IMR-90 (cell line): ENCODE data around the gene ZNRD2. TPM values are rescaled to one million over a fixed set of nuclear protein-coding genes. Genes with fewer than 3 reads are reported as not detected.
A peak's percentile ranks its signal among the peaks of the same experiment; 100 is the strongest.

Experiments used
- ATAC-seq: fragments of 200-7000 bp; cut with Tn5 transposase; 2 replicates; pipeline ENCODE4 v1.9.1; 2020; ENCODE audit warnings: low read depth, mild to moderate bottlenecking, moderate library complexity
- BruUV-seq: library from RNA; stranded (reverse); fragments of 400-500 nt; replicated peaks from 2 replicates; lab custom pipeline; 2021; lab: Mats Ljungman, UMichigan
- CTCF ChIA-PET: fragments of 300-600 bp; formaldehyde crosslinking; extraction: SDS; loops from one replicate; lab custom pipeline; 2021; ENCODE audit warnings: antibody characterized with exemption; lab: Yijun Ruan, JAX
- POLR2A ChIA-PET: fragments of 300-600 bp; sonication (Branson Sonifier 250); formaldehyde crosslinking; loops from one replicate; lab custom pipeline; 2022; ENCODE audit warnings: antibody characterized with exemption; ENCODE audit not compliant: unreplicated experiment; lab: Charles Lee
- DNase-seq: peaks from one replicate; pipeline ENCODE4 v3.0.0; 2013
- H2AFZ ChIP-seq: replicated peaks from 2 replicates; pipeline ENCODE3; 2013; ENCODE audit warnings: low read length, mild to moderate bottlenecking; ENCODE audit not compliant: poor library complexity
- H2AK5ac ChIP-seq: 2 replicates; pipeline ENCODE4 v1.6.1; 2013; ENCODE audit warnings: low read depth, low read length, inconsistent platforms
- H2AK9ac ChIP-seq: replicated peaks from 2 replicates; pipeline ENCODE3; 2013; ENCODE audit warnings: mild to moderate bottlenecking, low read depth, low read length, moderate library complexity; ENCODE audit not compliant: poor library complexity
- H2BK120ac ChIP-seq: 2 replicates; pipeline ENCODE4 v1.6.1; 2013; ENCODE audit warnings: low read depth, low read length, inconsistent platforms
- H2BK15ac ChIP-seq: 3 replicates; pipeline ENCODE4 v1.6.1; 2013; ENCODE audit warnings: low read depth, low read length, inconsistent platforms
- H2BK20ac ChIP-seq: 2 replicates; pipeline ENCODE4 v1.6.1; 2013; ENCODE audit warnings: low read depth, mild to moderate bottlenecking, inconsistent platforms, low read length, moderate library complexity
- H2BK5ac ChIP-seq: 2 replicates; pipeline ENCODE4 v1.6.1; 2013; ENCODE audit warnings: mild to moderate bottlenecking, low read depth, low read length, inconsistent platforms; ENCODE audit not compliant: poor library complexity, severe bottlenecking
- H3K14ac ChIP-seq: replicated peaks from 2 replicates; pipeline ENCODE4 v1.6.1; 2013; ENCODE audit warnings: low read depth, low read length, inconsistent platforms
- H3K18ac ChIP-seq: 2 replicates; pipeline ENCODE4 v1.6.1; 2013; ENCODE audit warnings: low read depth, low read length, control low read depth
- H3K23ac ChIP-seq: 2 replicates; pipeline ENCODE4 v1.6.1; 2013; ENCODE audit warnings: low read depth, low read length, inconsistent platforms
- H3K27ac ChIP-seq: 2 replicates; pipeline ENCODE4 v1.5.1; 2013; ENCODE audit warnings: mild to moderate bottlenecking, control low read depth, low read length; ENCODE audit not compliant: insufficient read depth
- H3K27me3 ChIP-seq: 2 replicates; pipeline ENCODE4 v1.6.1; 2013; ENCODE audit warnings: low read length; ENCODE audit not compliant: control insufficient read depth, insufficient read depth
- H3K36me3 ChIP-seq: 2 replicates; pipeline ENCODE4 v1.6.1; 2013; ENCODE audit warnings: low read length, mixed read lengths; ENCODE audit not compliant: control insufficient read depth, insufficient read depth
- H3K4ac ChIP-seq: 2 replicates; pipeline ENCODE4 v1.6.1; 2013; ENCODE audit warnings: low read depth, low read length, inconsistent platforms
- H3K4me1 ChIP-seq: 2 replicates; pipeline ENCODE4 v1.6.1; 2013; ENCODE audit warnings: low read length, mixed read lengths; ENCODE audit not compliant: control insufficient read depth, insufficient read depth
- H3K4me2 ChIP-seq: 2 replicates; pipeline ENCODE4 v1.6.1; 2013; ENCODE audit warnings: low read depth, mild to moderate bottlenecking, control low read depth, low read length, moderate library complexity
- H3K4me3 ChIP-seq: 2 replicates; pipeline ENCODE4 v1.5.1; 2013; ENCODE audit warnings: low read depth, mild to moderate bottlenecking, control low read depth, low read length, moderate library complexity; ENCODE audit not compliant: insufficient read depth
- H3K56ac ChIP-seq: 2 replicates; pipeline ENCODE4 v1.6.1; 2013; ENCODE audit warnings: low read length, inconsistent platforms; ENCODE audit not compliant: insufficient read depth; ENCODE audit errors: extremely low read depth
- H3K79me1 ChIP-seq, 2 experiments: 2 replicates each; pipeline ENCODE4 v1.6.1; 2013; ENCODE audit warnings: low read length in 2 of 2, inconsistent platforms in 1 of 2, low read depth in 1 of 2
- H3K9ac ChIP-seq: 2 replicates; pipeline ENCODE4 v1.6.1; 2013; ENCODE audit warnings: low read depth, low read length, control low read depth
- H3K9me1 ChIP-seq: 2 replicates; pipeline ENCODE4 v1.6.1; 2013; ENCODE audit warnings: low read length, inconsistent platforms; ENCODE audit not compliant: insufficient read depth
- H3K9me3 ChIP-seq: 2 replicates; pipeline ENCODE4 v1.6.1; 2013; ENCODE audit warnings: low read length; ENCODE audit not compliant: control insufficient read depth, insufficient read depth
- H4K20me1 ChIP-seq: 2 replicates; pipeline ENCODE4 v1.6.1; 2013; ENCODE audit warnings: low read length, inconsistent platforms; ENCODE audit not compliant: insufficient read depth
- H4K5ac ChIP-seq: 2 replicates; pipeline ENCODE4 v1.6.1; 2013; ENCODE audit warnings: mild to moderate bottlenecking, low read depth, low read length, control low read depth
- H4K8ac ChIP-seq, 2 experiments: 2 replicates each; pipeline ENCODE4 v1.6.1; 2013; ENCODE audit warnings: low read depth in 2 of 2, low read length in 2 of 2, control low read depth in 1 of 2, inconsistent platforms in 1 of 2
- H4K91ac ChIP-seq: 2 replicates; pipeline ENCODE4 v1.6.1; 2013; ENCODE audit warnings: low read depth, low read length, inconsistent platforms; ENCODE audit not compliant: insufficient read depth
- CEBPB ChIP-seq: IDR thresholded peaks from 2 replicates; pipeline ENCODE4 v1.6.1; 2012; ENCODE audit warnings: low read depth, low read length, improper control_type of control experiment
- CHD1 ChIP-seq: IDR thresholded peaks from 2 replicates; pipeline ENCODE4 v1.6.1; 2012; ENCODE audit warnings: low read depth, low read length, improper control_type of control experiment
- MXI1 ChIP-seq: IDR thresholded peaks from 2 replicates; pipeline ENCODE4 v1.6.1; 2012; ENCODE audit warnings: low read depth, mild to moderate bottlenecking, low read length, moderate library complexity, borderline replicate concordance
- NFE2L2 ChIP-seq: fragments of 150-350 bp; IDR thresholded peaks from 2 replicates; pipeline ENCODE4 v1.6.1; 2016; ENCODE audit warnings: low read depth, mild to moderate bottlenecking, low read length
- POLR2A ChIP-seq: IDR thresholded peaks from 2 replicates; pipeline ENCODE4 v1.6.1; 2012; ENCODE audit warnings: mild to moderate bottlenecking, low read depth, low read length
- RAD21 ChIP-seq: IDR thresholded peaks from 2 replicates; pipeline ENCODE4 v1.6.1; 2012; ENCODE audit warnings: low read length, improper control_type of control experiment
- RCOR1 ChIP-seq: IDR thresholded peaks from 2 replicates; pipeline ENCODE4 v1.6.1; 2012; ENCODE audit warnings: mild to moderate bottlenecking, low read length, improper control_type of control experiment; ENCODE audit not compliant: insufficient replicate concordance
- RFX5 ChIP-seq: IDR thresholded peaks from 2 replicates; pipeline ENCODE4 v1.8.0; 2012; ENCODE audit warnings: low read depth, mild to moderate bottlenecking, low read length, moderate library complexity
- WGBS, 2 experiments: methylation state at CpG; one replicate each; pipeline versions ENCODE4 v1.1.5 to v1.1.7; 2013; ENCODE audit warnings: missing lambda C conversion rate in 2 of 2; ENCODE audit not compliant: insufficient read length in 1 of 2; ENCODE audit errors: extremely low coverage in 2 of 2; 5-methylcytosine and 5-hydroxymethylcytosine counted together
- dilution Hi-C: fragments of 300-500 bp; cut with HindIII; formaldehyde crosslinking; loops from one replicate; pipeline ENCODE4 v1.14.3; 2018; ENCODE audit warnings: low sequenced_read_pairs; ENCODE audit not compliant: unreplicated experiment
- in situ Hi-C: fragments of 300-500 bp; cut with MboI; formaldehyde crosslinking; loops from 3 replicates; pipeline ENCODE4 v1.14.3; 2019; ENCODE audit warnings: low sequenced_read_pairs, inconsistent platforms, mixed read lengths
- intact Hi-C: fragments of 100-400 bp; cut with micrococcal nuclease; formaldehyde crosslinking; loops from 2 replicates; pipeline ENCODE4 v1.10.0; 2022
- polyA plus RNA-seq, 3 experiments: library from polyadenylated mRNA; depleted of rRNA; stranded (reverse); fragments of >200 nt; gene quantifications; 2 replicates each; pipeline ENCODE4 v1.2.3, GENCODE V29; 2012; ENCODE audit warnings: low replicate concordance in 1 of 3
- total RNA-seq: library from RNA; depleted of rRNA; stranded (reverse); fragments of >200 nt; gene quantifications from 2 replicates; pipeline ENCODE4 v1.2.3, GENCODE V29; 2012
- TF ChIP-seq, protein P1 (sequence below): fragments of 150-350 bp; IDR thresholded peaks from 2 replicates; pipeline ENCODE4 v1.6.1; 2016; ENCODE audit warnings: low read depth, mild to moderate bottlenecking, low read length, moderate library complexity, borderline replicate concordance
- TF ChIP-seq, protein P2 (sequence below): conservative IDR thresholded peaks from 2 replicates; pipeline ENCODE4 v1.5.1; 2012; ENCODE audit warnings: mild to moderate bottlenecking, low read depth, low read length, improper control_type of control experiment

The ZNRD2 gene
- total and polyA plus RNA-seq, 2 of the 4 experiments (the other 2 are of a cell fraction): 75.6 to 90.3 TPM

GRCh38 chr11:65528819-65529350, 41.4 kb upstream of the ZNRD2 start:
- H3K23ac ChIP-seq: no peak overlapping the region
- ATAC-seq (no peak), DNase-seq (no peak)
- H2AFZ ChIP-seq: peak overlapping the region; percentile 49
- no peak overlapping the region for H2BK5ac ChIP-seq
- peaks cover 32 to 81% of the 10 kb centered on the region in 2 experiments for H3K79me1 ChIP-seq
- H3K9me3 ChIP-seq: no peaks in the 10 kb centered on the region
- in situ Hi-C loops (no loop called here), intact Hi-C loops (no loop called here), dilution Hi-C loops (no loop called here)
- H3K18ac ChIP-seq: no peak overlapping the region
- peaks cover 50% of the 10 kb centered on the region for H4K20me1 ChIP-seq
- no peaks in the 10 kb centered on the region for H3K27me3 ChIP-seq
- no peak overlapping the region for H3K4me2 ChIP-seq
- BruUV-seq: no TSS peak
- no peak overlapping the region for H3K14ac ChIP-seq
- no peak overlapping the region for H3K27ac ChIP-seq
- no peak overlapping the region for H3K4me3 ChIP-seq
- H2BK15ac ChIP-seq: no peak overlapping the region
- H2AK5ac ChIP-seq: no peak overlapping the region
- no peak overlapping the region for H3K56ac ChIP-seq
- no peak overlapping the region for H3K9ac ChIP-seq
- H3K36me3 ChIP-seq: peaks cover 63% of the 10 kb centered on the region
- no peak overlapping the region for H4K5ac ChIP-seq
- ChIA-PET CTCF (no interaction called here), POLR2A (no interaction called here)
- H3K4ac ChIP-seq: no peak overlapping the region
- no peak overlapping the region for H2BK120ac ChIP-seq
- no peak overlapping the region for H2AK9ac ChIP-seq
- 94% methylated on average over 7 of the region's 12 CpGs; no CpG with 5 or more reads in 1 of the 2 experiments for WGBS, 2 experiments
- no peak overlapping the region for H4K91ac ChIP-seq
- no peak overlapping the region for H2BK20ac ChIP-seq
- peaks cover 12% of the 10 kb centered on the region for H3K4me1 ChIP-seq
- H4K8ac ChIP-seq: no peak overlapping the region
- peaks cover 14% of the 10 kb centered on the region; the same call in 1 of the 2 replicates for H3K9me1 ChIP-seq
- TF ChIP-seq POLR2A: no peak
- no peak for TF ChIP-seq CHD1
- TF ChIP-seq, protein P1, sequence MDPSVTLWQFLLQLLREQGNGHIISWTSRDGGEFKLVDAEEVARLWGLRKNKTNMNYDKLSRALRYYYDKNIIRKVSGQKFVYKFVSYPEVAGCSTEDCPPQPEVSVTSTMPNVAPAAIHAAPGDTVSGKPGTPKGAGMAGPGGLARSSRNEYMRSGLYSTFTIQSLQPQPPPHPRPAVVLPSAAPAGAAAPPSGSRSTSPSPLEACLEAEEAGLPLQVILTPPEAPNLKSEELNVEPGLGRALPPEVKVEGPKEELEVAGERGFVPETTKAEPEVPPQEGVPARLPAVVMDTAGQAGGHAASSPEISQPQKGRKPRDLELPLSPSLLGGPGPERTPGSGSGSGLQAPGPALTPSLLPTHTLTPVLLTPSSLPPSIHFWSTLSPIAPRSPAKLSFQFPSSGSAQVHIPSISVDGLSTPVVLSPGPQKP: no peak
- TF ChIP-seq MXI1: no peak
- TF ChIP-seq NFE2L2: no peak
- no peak for TF ChIP-seq RFX5
- TF ChIP-seq RCOR1: no peak
- no peak for TF ChIP-seq CEBPB
- TF ChIP-seq, protein P2, sequence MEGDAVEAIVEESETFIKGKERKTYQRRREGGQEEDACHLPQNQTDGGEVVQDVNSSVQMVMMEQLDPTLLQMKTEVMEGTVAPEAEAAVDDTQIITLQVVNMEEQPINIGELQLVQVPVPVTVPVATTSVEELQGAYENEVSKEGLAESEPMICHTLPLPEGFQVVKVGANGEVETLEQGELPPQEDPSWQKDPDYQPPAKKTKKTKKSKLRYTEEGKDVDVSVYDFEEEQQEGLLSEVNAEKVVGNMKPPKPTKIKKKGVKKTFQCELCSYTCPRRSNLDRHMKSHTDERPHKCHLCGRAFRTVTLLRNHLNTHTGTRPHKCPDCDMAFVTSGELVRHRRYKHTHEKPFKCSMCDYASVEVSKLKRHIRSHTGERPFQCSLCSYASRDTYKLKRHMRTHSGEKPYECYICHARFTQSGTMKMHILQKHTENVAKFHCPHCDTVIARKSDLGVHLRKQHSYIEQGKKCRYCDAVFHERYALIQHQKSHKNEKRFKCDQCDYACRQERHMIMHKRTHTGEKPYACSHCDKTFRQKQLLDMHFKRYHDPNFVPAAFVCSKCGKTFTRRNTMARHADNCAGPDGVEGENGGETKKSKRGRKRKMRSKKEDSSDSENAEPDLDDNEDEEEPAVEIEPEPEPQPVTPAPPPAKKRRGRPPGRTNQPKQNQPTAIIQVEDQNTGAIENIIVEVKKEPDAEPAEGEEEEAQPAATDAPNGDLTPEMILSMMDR: no peak
- no peak for TF ChIP-seq RAD21
